CD4-positive, alpha-beta T cell treated with Interleukin-6 at 100 ng/mL for 8 hours (primary cell): Measurements from ENCODE around the gene CCNI2.

Experiments used
- DNase-seq: peaks from one replicate; pipeline ENCODE4 v3.0.0-alpha.2; 2020; ENCODE audit warnings: mixed read lengths, low spot score

CCNI2 gene

GRCh38 chr5:132750471-132751230 lies 3.4 kb downstream of the CCNI2 start:
- DNase-seq, result no peak

- no peak for DNase-seq
Observed at GRCh38 chr5:132751444-132751843, 4.2 kb downstream of the CCNI2 start.

- no peak for DNase-seq
Observed at GRCh38 chr5:132751971-132752580, 4.8 kb downstream of the CCNI2 start.

- no peak for DNase-seq
Observed at GRCh38 chr5:132752581-132753125, 5.4 kb downstream of the CCNI2 start.

- no peak for DNase-seq
Observed at GRCh38 chr5:132753135-132753987, 6.1 kb downstream of the CCNI2 start.

- DNase-seq, result no peak
Observed at GRCh38 chr5:132754111-132754510, 6.9 kb downstream of the CCNI2 start.

- DNase-seq, result no peak
Observed at GRCh38 chr5:132754947-132755346, 7.7 kb downstream of the CCNI2 start.

- no peak for DNase-seq
Observed at GRCh38 chr5:132756542-132756941, 9.3 kb downstream of the CCNI2 start.

GRCh38 chr5:132758451-132758850 lies 11.2 kb downstream of the CCNI2 start:
- no peak for DNase-seq

GRCh38 chr5:132759114-132760048 lies 12.2 kb downstream of the CCNI2 start:
- DNase-seq, result no peak

GRCh38 chr5:132760049-132760420 lies 12.8 kb downstream of the CCNI2 start:
- no peak for DNase-seq

- no peak for DNase-seq
Observed at GRCh38 chr5:132760601-132761317, 13.5 kb downstream of the CCNI2 start.

- DNase-seq, result no peak
Observed at GRCh38 chr5:132761321-132762240, 14.4 kb downstream of the CCNI2 start.

- no peak for DNase-seq
Observed at GRCh38 chr5:132762246-132763000, 15.2 kb downstream of the CCNI2 start.

- no peak for DNase-seq
Observed at GRCh38 chr5:132763181-132764036, 16.2 kb downstream of the CCNI2 start.

GRCh38 chr5:132764051-132764450 lies 16.8 kb downstream of the CCNI2 start:
- DNase-seq, result no peak

- no peak for DNase-seq
Observed at GRCh38 chr5:132764671-132765238, 17.5 kb downstream of the CCNI2 start.
